Smooth muscle cell (in vitro differentiated cells): ENCODE data around the gene NANOG. TPM values are rescaled to one million over a fixed set of nuclear protein-coding genes. Genes with fewer than 3 reads are reported as not detected.
"Not testable (repeated sequence)": the region's sequence is repeated elsewhere in the genome, so short reads cannot be mapped to it uniquely, and the experiment has no call there.

Experiments used
- DNase-seq: peaks from one replicate; lab custom pipeline; 2025; ENCODE audit not compliant: unreplicated experiment; lab: John Stamatoyannopoulos, UW
- H2AFZ ChIP-seq: fragments of 200-600 bp; sonication (generic); 2 replicates; pipeline ENCODE4 v1.6.0; 2016; ENCODE audit warnings: antibody characterized with exemption, low read depth, mild to moderate bottlenecking
- H3F3A ChIP-seq: fragments of 200-600 bp; sonication (generic); 2 replicates; pipeline ENCODE4 v1.6.0; 2017; ENCODE audit warnings: antibody characterized with exemption, low read depth
- H3K27ac ChIP-seq: fragments of 200-600 bp; sonication (generic); 2 replicates; pipeline ENCODE4 v1.5.1; 2016; ENCODE audit warnings: low read depth, mild to moderate bottlenecking
- H3K27me3 ChIP-seq: fragments of 200-600 bp; sonication (generic); 2 replicates; pipeline ENCODE4 v1.6.1; 2016; ENCODE audit warnings: low read depth, mild to moderate bottlenecking
- H3K36me3 ChIP-seq: fragments of 200-600 bp; sonication (generic); 2 replicates; pipeline ENCODE4 v1.5.1; 2016; ENCODE audit warnings: low read depth
- H3K4me1 ChIP-seq: fragments of 200-600 bp; sonication (generic); 2 replicates; pipeline ENCODE4 v1.5.1; 2016; ENCODE audit warnings: low read depth
- H3K4me2 ChIP-seq: fragments of 200-600 bp; sonication (generic); 2 replicates; pipeline ENCODE4 v1.6.0; 2016; ENCODE audit warnings: mild to moderate bottlenecking
- H3K4me3 ChIP-seq: fragments of 200-600 bp; sonication (generic); 2 replicates; pipeline ENCODE4 v1.5.1; 2016; ENCODE audit warnings: mild to moderate bottlenecking
- H3K79me2 ChIP-seq: fragments of 200-600 bp; sonication (generic); 2 replicates; pipeline ENCODE4 v1.6.0; 2016; ENCODE audit warnings: low read depth, mild to moderate bottlenecking
- H3K9ac ChIP-seq: fragments of 200-600 bp; sonication (generic); 2 replicates; pipeline ENCODE4 v1.6.0; 2016; ENCODE audit warnings: low read depth
- H3K9me3 ChIP-seq: fragments of 200-600 bp; sonication (generic); replicated peaks from 2 replicates; pipeline ENCODE4 v1.5.1; 2016; ENCODE audit warnings: low read depth
- H4K20me1 ChIP-seq: fragments of 200-600 bp; sonication (generic); 2 replicates; pipeline ENCODE4 v1.6.0; 2016; ENCODE audit warnings: low read depth
- WGBS: methylation state at CpG from one replicate; pipeline ENCODE4 v1.1.7; 2016; ENCODE audit warnings: low lambda C conversion rate; 5-methylcytosine and 5-hydroxymethylcytosine counted together
- polyA plus RNA-seq: library from polyadenylated mRNA; unstranded; fragments of >200 nt; fragmentation: Nextera tagmentation; extraction: Ambion mirVana; gene quantifications from 2 replicates; pipeline ENCODE4 v1.2.1, GENCODE V29; 2016
- total RNA-seq: library from RNA; depleted of rRNA; stranded (reverse); fragments of >200 nt; gene quantifications from 2 replicates; pipeline ENCODE4 v1.2.3, GENCODE V29; 2014
- TF ChIP-seq, protein P1 (sequence below): fragments of 200-600 bp; sonication (generic); IDR thresholded peaks from 2 replicates; pipeline ENCODE4 v1.5.1; 2017; ENCODE audit warnings: borderline replicate concordance, mild to moderate bottlenecking, antibody characterized with exemption; ENCODE audit not compliant: insufficient read depth, poor library complexity, severe bottlenecking

Gene NANOG
- total and polyA plus RNA-seq, 2 experiments from 2014 or later = not detected

DNA sequence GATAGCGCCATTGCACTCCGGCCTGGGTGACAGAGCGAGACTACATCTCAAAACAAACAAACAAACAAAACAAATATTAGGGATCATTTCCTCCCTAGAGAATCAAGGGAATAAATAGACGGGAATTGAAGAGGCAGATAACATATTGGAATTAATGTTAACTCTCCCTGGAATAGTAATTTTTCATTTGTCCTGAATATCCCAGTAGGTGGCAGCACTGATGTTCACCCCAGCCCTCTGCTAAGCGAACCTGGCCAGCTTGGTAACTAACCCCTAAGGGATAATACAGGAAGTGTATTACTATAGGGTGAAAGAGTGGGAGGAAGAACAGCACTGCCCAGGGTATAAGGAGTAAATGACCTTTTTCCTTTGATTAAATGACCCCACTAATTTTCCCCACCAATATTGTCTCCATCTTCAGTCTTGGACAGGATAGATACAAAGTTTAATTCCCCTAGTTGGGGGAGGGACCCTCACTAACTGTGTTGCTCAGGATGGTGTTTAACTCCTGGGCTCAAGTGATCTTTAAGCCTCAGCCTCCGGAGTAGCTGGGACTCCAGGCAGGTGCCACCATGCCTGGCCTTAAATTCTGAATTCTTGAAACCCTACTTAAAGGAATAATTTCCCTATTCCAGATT lies 43.0 kb downstream of the NANOG start:
- Histone ChIP-seq H3K4me3 (no peak overlapping the region), H3K4me2 (no peak overlapping the region), H2AFZ (no peak overlapping the region), H4K20me1 (no peaks in the 10 kb centered on the region), H3K9me3 (no peaks in the 10 kb centered on the region), H3F3A (no peaks in the 10 kb centered on the region), H3K36me3 (no peaks in the 10 kb centered on the region), H3K79me2 (no peaks in the 10 kb centered on the region), H3K9ac (no peak overlapping the region), H3K27ac (no peak overlapping the region), H3K27me3 (no peaks in the 10 kb centered on the region), H3K4me1 (peaks cover 3% of the 10 kb centered on the region)
- TF ChIP-seq, protein P1, sequence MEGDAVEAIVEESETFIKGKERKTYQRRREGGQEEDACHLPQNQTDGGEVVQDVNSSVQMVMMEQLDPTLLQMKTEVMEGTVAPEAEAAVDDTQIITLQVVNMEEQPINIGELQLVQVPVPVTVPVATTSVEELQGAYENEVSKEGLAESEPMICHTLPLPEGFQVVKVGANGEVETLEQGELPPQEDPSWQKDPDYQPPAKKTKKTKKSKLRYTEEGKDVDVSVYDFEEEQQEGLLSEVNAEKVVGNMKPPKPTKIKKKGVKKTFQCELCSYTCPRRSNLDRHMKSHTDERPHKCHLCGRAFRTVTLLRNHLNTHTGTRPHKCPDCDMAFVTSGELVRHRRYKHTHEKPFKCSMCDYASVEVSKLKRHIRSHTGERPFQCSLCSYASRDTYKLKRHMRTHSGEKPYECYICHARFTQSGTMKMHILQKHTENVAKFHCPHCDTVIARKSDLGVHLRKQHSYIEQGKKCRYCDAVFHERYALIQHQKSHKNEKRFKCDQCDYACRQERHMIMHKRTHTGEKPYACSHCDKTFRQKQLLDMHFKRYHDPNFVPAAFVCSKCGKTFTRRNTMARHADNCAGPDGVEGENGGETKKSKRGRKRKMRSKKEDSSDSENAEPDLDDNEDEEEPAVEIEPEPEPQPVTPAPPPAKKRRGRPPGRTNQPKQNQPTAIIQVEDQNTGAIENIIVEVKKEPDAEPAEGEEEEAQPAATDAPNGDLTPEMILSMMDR = peak; percentile 57
- DNase-seq = no peak
- WGBS = 67% methylated on average over 6 of the region's 6 CpGs

DNA sequence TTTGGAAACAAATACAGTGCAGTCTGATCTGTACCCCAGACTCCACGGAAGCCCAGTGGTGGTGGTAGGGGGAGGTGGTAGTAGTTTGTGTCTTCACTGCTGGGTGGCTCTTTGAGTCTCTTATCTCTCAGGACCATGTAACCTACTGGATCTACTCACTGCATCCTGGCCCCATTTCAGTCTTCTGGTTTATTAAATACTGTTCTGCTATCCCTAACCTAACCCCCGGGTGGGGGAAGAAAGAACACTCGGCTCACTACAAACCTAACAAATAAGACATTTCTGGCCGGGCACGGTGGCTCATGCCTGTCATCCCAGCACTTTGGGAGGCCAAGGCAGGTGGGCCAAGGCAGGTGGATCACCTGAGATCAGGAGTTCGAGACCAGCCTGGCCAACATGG lies 44.0 kb downstream of the NANOG start:
- not testable (repeated sequence) for DNase-seq, H2AFZ ChIP-seq, H3K4me2 ChIP-seq, H4K20me1 ChIP-seq, H3K27me3 ChIP-seq, H3K9me3 ChIP-seq, H3K4me3 ChIP-seq, H3K36me3 ChIP-seq, H3K79me2 ChIP-seq, H3K4me1 ChIP-seq, H3K9ac ChIP-seq, H3F3A ChIP-seq, H3K27ac ChIP-seq
- 77% methylated on average over 6 of the region's 6 CpGs for WGBS

DNA sequence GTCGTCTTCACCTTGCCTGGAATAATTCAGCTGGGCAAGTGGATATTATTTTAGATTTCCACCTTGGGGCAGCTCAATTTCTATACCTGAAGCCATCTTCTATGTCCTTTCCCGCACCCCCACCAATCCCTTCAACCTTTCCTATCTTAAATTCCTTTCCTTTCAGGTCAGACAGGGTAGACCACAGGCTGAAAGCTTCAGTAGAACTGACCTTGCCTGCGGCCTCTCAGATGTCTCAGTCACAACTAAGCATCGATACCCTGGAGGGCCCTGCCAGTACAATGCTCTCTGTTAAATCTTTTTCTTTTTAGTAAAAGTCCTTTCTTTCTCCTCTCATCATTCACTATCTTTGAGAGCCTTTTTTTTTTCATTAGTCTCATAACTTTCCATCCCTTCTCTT lies 44.6 kb downstream of the NANOG start:
- Histone ChIP-seq H4K20me1 (no peaks in the 10 kb centered on the region), H3K4me2 (no peak overlapping the region), H3K79me2 (no peaks in the 10 kb centered on the region), H3K4me3 (no peak overlapping the region), H2AFZ (no peak overlapping the region), H3K9me3 (no peaks in the 10 kb centered on the region), H3F3A (no peaks in the 10 kb centered on the region), H3K9ac (no peak overlapping the region), H3K27ac (peak overlapping the region; percentile 44), H3K27me3 (no peaks in the 10 kb centered on the region), H3K4me1 (peaks cover 3% of the 10 kb centered on the region), H3K36me3 (no peaks in the 10 kb centered on the region)
- 66% methylated on average over 4 of the region's 4 CpGs for WGBS
- TF ChIP-seq, protein P1 = no peak
- no peak for DNase-seq

DNA sequence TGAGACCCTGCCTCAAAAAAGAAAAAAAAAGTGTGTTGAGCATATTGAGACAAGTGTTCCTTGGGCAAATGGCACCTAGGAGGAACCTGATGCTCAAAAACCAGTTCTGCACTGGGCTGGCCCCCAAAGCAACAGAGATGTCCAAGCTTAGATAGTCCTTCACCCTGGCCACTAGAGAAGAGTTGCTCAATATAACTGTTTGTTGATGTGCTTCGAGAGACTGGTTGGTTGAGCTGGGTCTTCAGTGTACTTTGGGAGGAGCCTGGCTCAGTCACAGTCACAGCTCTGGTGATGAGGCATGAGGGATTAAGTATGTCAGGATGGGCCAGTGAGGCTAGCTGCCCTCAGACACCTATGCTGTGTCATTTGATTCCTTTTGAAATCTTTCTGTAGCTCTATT lies 45.5 kb downstream of the NANOG start:
- Histone ChIP-seq H4K20me1 (no peaks in the 10 kb centered on the region), H3K4me2 (no peak overlapping the region), H3K4me1 (peaks cover 3% of the 10 kb centered on the region), H3K4me3 (no peak overlapping the region), H3K9ac (no peak overlapping the region), H2AFZ (no peak overlapping the region), H3K27me3 (no peaks in the 10 kb centered on the region), H3K9me3 (no peaks in the 10 kb centered on the region), H3K36me3 (no peaks in the 10 kb centered on the region), H3F3A (no peaks in the 10 kb centered on the region), H3K79me2 (no peaks in the 10 kb centered on the region), H3K27ac (peak overlapping the region; percentile 44)
- 55% methylated on average over 1 of the region's 1 CpG for WGBS
- TF ChIP-seq, protein P1 = no peak
- DNase-seq = no peak
